ENCODE measurements around the gene LONP1. TPM values are rescaled to one million over a fixed set of nuclear protein-coding genes. Genes with fewer than 3 reads are reported as not detected.

The LONP1 gene
- total RNA-seq, 1 experiment from 2014 or later: 54.0 TPM

- Histone ChIP-seq H3K27me3 (no peaks in the 10 kb centered on the region), H3K36me3 (no peaks in the 10 kb centered on the region), H3K4me3 (no peak overlapping the region), H3K4me1 (no peaks in the 10 kb centered on the region), H3K27ac (no peak overlapping the region), H3K9me3 (replicated peaks) (0 out of 2 replicates have a peak, but pooled peaks cover 2% of the 10 kb centered on the region)
- no peak for DNase-seq
Measured at GRCh38 chr19:5727453-5728050, 7.6 kb upstream of the LONP1 start.

- H3K36me3 ChIP-seq: peaks cover 3% of the 10 kb centered on the region; the same call in 1 of the 2 replicates
- no peak for DNase-seq
Measured at GRCh38 chr19:5719274-5719960, 529 bp downstream of the LONP1 start.

GRCh38 chr19:5718579-5719273 is 1.2 kb downstream of the LONP1 start:
- H3K9me3 ChIP-seq (replicated peaks): no peaks in the 10 kb centered on the region
- peak overlapping the region; percentile 79 for H3K4me3 ChIP-seq
- peaks cover 5% of the 10 kb centered on the region; the same call in 1 of the 2 replicates for H3K36me3 ChIP-seq
- peak overlapping the region; percentile 77 for H3K27ac ChIP-seq
- H3K27me3 ChIP-seq: no peaks in the 10 kb centered on the region
- peaks cover 4% of the 10 kb centered on the region; the same call in 1 of the 2 replicates for H3K4me1 ChIP-seq
- DNase-seq: peak in 1 of 2 experiments; percentile 38

More at GRCh38 chr19:5719274-5719960, 529 bp downstream of the LONP1 start:
- Histone ChIP-seq H3K9me3 (replicated peaks) (no peaks in the 10 kb centered on the region), H3K27me3 (no peaks in the 10 kb centered on the region), H3K4me1 (peaks cover 4% of the 10 kb centered on the region; the same call in 1 of the 2 replicates), H3K4me3 (peak overlapping the region; percentile 79), H3K27ac (peak overlapping the region; percentile 77)

DNA sequence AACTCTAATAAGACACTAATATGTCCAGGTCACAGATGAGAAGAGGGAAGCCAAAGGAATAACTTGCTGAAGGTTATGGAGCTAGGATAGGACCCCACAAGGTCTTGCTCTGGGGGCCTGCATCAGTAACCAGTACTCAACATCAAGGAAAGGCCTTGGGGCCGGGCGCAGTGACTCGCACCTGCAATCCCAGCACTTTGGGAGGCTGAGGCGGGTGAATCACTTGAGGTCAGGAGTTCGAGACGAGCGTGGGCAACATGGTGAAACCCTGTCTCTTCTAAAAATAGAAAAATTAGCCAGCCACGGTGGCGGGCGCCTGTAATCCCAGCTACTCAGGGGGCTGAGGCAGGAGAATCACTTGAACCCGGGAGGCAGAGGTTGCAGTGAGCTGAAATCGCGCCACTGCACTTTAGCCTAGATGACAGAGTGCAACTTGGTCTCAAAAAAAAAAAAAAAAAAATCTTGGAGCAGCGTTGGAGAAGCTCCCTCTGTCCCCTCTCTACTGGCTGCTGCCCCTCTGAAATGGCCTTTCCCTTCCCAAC is 1.8 kb downstream of the LONP1 start:
- H3K36me3 ChIP-seq: peaks cover 11% of the 10 kb centered on the region
- H3K9me3 ChIP-seq (replicated peaks): no peaks in the 10 kb centered on the region
- peaks cover 4% of the 10 kb centered on the region; the same call in 1 of the 2 replicates for H3K4me1 ChIP-seq
- no peak for DNase-seq
- H3K27me3 ChIP-seq: no peaks in the 10 kb centered on the region
- H3K4me3 ChIP-seq: peak overlapping the region; percentile 79
- H3K27ac ChIP-seq: peak overlapping the region; percentile 77; the same call in 1 of the 2 replicates

DNA sequence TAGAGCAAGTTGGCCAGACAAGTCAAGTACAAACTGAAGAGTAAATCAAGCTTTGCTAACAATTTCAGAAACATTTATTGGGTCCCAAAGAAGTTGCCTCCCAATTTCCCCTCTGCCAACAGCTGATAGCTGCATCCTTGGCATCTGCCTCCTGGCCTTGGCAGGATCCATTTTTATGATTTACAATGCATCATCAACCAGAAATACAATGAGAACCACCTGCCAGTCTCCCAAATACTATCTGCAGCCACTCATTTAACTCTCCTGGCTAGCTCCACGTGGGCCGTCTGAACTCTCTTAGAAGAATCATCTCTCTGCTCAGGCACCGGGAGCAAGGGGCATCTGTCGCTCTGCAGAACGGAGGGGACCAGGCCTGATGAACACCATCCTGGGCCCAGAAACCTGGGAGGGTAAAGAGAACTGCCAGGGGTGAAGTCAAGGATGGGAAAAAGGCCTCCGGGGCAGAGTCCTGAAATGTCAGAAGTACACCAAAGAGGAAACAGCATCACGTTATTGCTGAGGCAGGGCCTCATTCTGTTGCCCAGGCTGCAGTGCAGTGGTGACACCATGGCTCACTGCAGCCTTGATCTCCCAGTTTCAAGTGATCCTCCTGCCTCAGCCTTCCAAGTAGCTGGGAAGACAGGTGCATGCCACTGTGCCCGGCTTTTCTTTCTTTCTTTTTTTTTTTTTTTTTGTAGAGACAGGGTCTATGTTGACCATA is 2.6 kb downstream of the LONP1 start:
- peaks cover 4% of the 10 kb centered on the region; the same call in 1 of the 2 replicates for H3K4me1 ChIP-seq
- no peak overlapping the region for H3K27ac ChIP-seq
- peaks cover 15% of the 10 kb centered on the region for H3K36me3 ChIP-seq
- H3K9me3 ChIP-seq (replicated peaks): no peaks in the 10 kb centered on the region
- no peaks in the 10 kb centered on the region for H3K27me3 ChIP-seq
- no peak overlapping the region for H3K4me3 ChIP-seq
- DNase-seq: no peak

DNA sequence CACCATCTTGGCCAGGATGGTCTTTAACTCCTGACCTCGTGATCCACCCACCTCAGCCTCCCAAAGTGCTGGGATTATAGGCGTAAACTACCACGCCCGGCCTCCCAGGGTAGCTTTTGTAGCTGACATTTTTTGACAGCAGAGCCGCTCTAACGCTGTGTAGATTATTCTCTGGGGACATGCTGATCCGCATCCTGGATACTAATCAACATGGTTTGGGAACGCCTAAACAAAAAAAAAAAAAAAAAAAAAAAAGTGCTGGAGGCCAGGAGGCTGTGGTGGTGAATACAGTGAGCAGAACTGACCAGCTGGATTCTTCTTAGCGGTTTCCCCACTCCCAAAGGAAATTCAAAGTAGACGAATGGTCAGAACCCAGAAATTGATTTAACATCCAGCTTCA is 5.1 kb downstream of the LONP1 start:
- Histone ChIP-seq H3K4me3 (no peak overlapping the region), H3K9me3 (replicated peaks) (no peaks in the 10 kb centered on the region), H3K4me1 (peaks cover 4% of the 10 kb centered on the region; the same call in 1 of the 2 replicates), H3K36me3 (peaks cover 35% of the 10 kb centered on the region), H3K27ac (no peak overlapping the region), H3K27me3 (no peaks in the 10 kb centered on the region)
- no peak for DNase-seq

DNA sequence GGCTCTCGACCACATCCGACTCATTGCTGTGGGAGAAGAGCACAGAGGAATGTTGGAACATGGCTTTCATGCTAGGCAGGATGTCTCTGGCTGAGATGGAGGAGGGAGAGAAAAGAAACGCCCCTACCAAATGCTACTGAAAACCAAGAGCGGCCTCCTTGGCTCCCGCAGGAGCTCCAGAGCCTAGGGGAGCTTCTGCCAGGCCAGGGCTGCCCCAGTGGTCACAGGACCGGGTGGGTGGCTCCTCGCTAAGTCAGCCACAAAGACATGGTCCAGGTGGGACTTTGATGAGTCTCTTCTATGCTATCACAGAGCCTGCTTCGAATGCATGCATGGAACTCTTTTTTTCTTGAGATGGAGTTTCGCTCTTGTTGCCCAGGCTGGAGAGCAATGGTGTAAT is 6.7 kb downstream of the LONP1 start:
- no peak for DNase-seq
- H3K27me3 ChIP-seq: no peaks in the 10 kb centered on the region
- no peaks in the 10 kb centered on the region for H3K9me3 ChIP-seq (replicated peaks)
- no peak overlapping the region for H3K4me3 ChIP-seq
- no peaks in the 10 kb centered on the region for H3K4me1 ChIP-seq
- peaks cover 37% of the 10 kb centered on the region for H3K36me3 ChIP-seq
- H3K27ac ChIP-seq: no peak overlapping the region

DNA sequence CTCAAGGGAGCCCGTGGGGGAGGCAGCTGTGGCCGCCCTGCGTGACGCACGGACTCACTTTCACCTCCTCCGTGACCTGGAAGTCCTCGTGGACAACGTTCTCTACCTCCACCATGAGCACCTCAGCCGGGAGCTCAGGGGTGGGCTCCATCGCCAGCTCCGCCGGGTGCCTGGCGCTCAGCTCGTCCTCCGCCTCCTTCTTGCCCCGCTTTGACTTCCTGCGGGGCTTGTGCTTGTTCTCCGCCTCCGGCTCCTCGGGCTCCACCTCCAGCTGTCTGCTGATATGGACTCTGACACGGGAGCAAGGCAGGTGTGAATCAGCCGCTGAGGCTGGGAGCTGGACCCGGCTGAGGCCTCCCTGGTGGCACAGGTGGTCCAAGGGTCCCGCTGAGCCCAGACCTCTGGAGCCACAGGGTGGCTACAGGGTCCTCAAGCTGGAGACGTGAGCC is 8.2 kb downstream of the LONP1 start:
- Histone ChIP-seq H3K36me3 (peaks cover 40% of the 10 kb centered on the region), H3K4me1 (no peaks in the 10 kb centered on the region), H3K27ac (no peak overlapping the region), H3K9me3 (replicated peaks) (no peaks in the 10 kb centered on the region), H3K27me3 (no peaks in the 10 kb centered on the region), H3K4me3 (no peak overlapping the region)
- no peak for DNase-seq

GRCh38 chr19:5711025-5711424 is 8.9 kb downstream of the LONP1 start:
- no peak for DNase-seq
- Histone ChIP-seq H3K9me3 (replicated peaks) (no peaks in the 10 kb centered on the region), H3K4me1 (no peaks in the 10 kb centered on the region), H3K27ac (no peak overlapping the region), H3K27me3 (no peaks in the 10 kb centered on the region), H3K36me3 (peaks cover 47% of the 10 kb centered on the region), H3K4me3 (no peak overlapping the region)

- no peaks in the 10 kb centered on the region for H3K9me3 ChIP-seq (replicated peaks)
- no peak overlapping the region for H3K27ac ChIP-seq
- no peak for DNase-seq
- H3K36me3 ChIP-seq: peaks cover 68% of the 10 kb centered on the region
- no peaks in the 10 kb centered on the region for H3K27me3 ChIP-seq
- H3K4me1 ChIP-seq: no peaks in the 10 kb centered on the region
- no peak overlapping the region for H3K4me3 ChIP-seq
Measured at GRCh38 chr19:5707576-5708575, 12.1 kb downstream of the LONP1 start.

DNA sequence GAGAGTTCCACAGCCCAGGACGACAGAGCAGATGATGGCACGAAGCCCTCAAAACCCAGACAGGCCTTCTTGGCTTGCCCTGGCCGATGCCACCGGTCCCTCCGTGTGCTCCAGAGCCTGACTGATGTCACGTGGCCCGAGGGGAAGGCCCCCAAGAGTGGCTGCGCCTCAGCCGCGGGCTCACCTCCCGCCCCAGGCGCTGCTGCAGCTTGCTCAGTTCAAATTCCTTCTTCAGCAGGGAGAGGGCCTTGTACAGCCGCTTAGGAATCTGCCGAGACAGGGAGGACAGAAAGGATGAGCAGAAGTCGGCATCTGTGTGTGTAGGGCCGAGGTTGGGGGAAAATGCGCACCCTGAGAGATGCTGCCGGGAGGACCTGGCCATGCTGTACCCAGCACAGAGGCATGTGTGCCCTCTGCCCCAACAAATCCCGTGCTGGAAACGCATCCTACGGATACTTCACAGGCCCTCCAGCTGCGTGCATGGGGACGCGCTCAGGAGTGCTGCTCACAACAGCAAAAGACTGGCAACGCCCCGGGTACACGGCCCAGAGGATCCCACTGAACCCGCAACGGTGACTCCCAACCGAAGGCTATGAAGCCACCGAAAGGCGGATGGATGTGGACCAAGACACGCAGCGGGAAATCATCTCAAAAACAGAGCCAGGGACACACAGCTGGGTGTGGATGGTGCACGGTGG is 12.9 kb downstream of the LONP1 start:
- no peaks in the 10 kb centered on the region for H3K27me3 ChIP-seq
- H3K9me3 ChIP-seq (replicated peaks): no peaks in the 10 kb centered on the region
- H3K36me3 ChIP-seq: peaks cover 60% of the 10 kb centered on the region
- no peak overlapping the region for H3K27ac ChIP-seq
- DNase-seq: no peak
- H3K4me1 ChIP-seq: no peaks in the 10 kb centered on the region
- H3K4me3 ChIP-seq: no peak overlapping the region

DNA sequence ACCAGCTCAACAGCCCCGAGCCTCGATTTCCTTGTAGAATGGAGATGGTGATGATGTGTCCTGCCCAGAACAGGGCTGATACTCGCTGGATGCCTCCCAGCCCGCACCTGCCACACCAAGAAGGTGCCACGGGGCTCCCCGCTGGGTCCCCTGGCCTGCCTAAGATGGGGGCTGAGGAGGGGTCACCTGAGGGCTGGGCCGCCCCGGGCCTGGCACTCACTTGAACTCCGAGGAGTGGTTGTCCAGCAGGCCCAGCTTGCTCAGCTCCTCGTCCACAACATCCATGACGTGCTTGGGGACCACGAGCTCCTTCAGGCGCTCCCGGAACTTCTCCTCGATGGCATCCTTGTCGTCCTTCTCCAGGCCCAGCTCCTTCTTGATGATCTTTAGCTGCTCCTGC is 14.4 kb downstream of the LONP1 start:
- Histone ChIP-seq H3K36me3 (peaks cover 58% of the 10 kb centered on the region), H3K27ac (no peak overlapping the region), H3K27me3 (no peaks in the 10 kb centered on the region), H3K9me3 (replicated peaks) (no peaks in the 10 kb centered on the region), H3K4me3 (no peak overlapping the region), H3K4me1 (no peaks in the 10 kb centered on the region)
- DNase-seq: no peak
